PFSK-1 (cell line): ENCODE results near the gene NENF.

ENCODE experiments used
- POLR2AphosphoS5 ChIP-seq: IDR thresholded peaks from 2 replicates; pipeline ENCODE4 v1.6.1; 2012; ENCODE audit warnings: low read depth, mild to moderate bottlenecking, control low read depth, low read length, moderate library complexity
- TAF1 ChIP-seq: IDR thresholded peaks from 2 replicates; pipeline ENCODE4 v1.6.1; 2012; ENCODE audit warnings: low read length, control low read depth, borderline replicate concordance; ENCODE audit not compliant: insufficient read depth

GRCh38 chr1:212485571-212485912 is 52.8 kb downstream of the NENF start:
- TF ChIP-seq POLR2AphosphoS5 (no peak), TAF1 (no peak)
